Neural cell (in vitro differentiated cells): ENCODE data around the gene ZNF644. TPM values are rescaled to one million over a fixed set of nuclear protein-coding genes. Genes with fewer than 3 reads are reported as not detected.

Experiments used
- H2AFZ ChIP-seq: fragments of 200-600, 300-800 bp; sonication (generic), shearing (Covaris generic); 2 replicates; pipeline ENCODE4 v1.6.0; 2014; ENCODE audit warnings: low read depth, mild to moderate bottlenecking, antibody characterized with exemption, low read length, moderate library complexity
- H3F3A ChIP-seq: fragments of 200-600 bp; shearing (Covaris generic); 2 replicates; pipeline ENCODE4 v1.6.1; 2016; ENCODE audit warnings: mild to moderate bottlenecking, moderate library complexity, mixed read lengths, antibody characterized with exemption, low read length; ENCODE audit not compliant: insufficient read depth, poor library complexity, severe bottlenecking
- H3K27ac ChIP-seq: fragments of 200-600, 300-800 bp; sonication (generic), shearing (Covaris generic); 2 replicates; pipeline ENCODE4 v1.5.1; 2014; ENCODE audit warnings: mild to moderate bottlenecking, low read length, moderate library complexity
- H3K27me3 ChIP-seq: fragments of 300-800, 200-600 bp; sonication (generic), shearing (Covaris generic); 2 replicates; pipeline ENCODE4 v1.6.0; 2014; ENCODE audit warnings: mild to moderate bottlenecking, low read depth, low read length, moderate library complexity; ENCODE audit not compliant: insufficient read depth
- H3K36me3 ChIP-seq: fragments of 300-800, 200-600 bp; sonication (generic), shearing (Covaris generic); 2 replicates; pipeline ENCODE4 v1.5.1; 2014; ENCODE audit warnings: mild to moderate bottlenecking, antibody characterized with exemption, low read length, moderate library complexity; ENCODE audit not compliant: insufficient read depth
- H3K4me2 ChIP-seq: fragments of 300-800, 200-600 bp; sonication (generic), shearing (Covaris generic); 2 replicates; pipeline ENCODE4 v1.6.0; 2014; ENCODE audit warnings: mild to moderate bottlenecking, low read length
- H3K4me3 ChIP-seq: fragments of 300-800, 200-600 bp; sonication (generic), shearing (Covaris generic); 2 replicates; pipeline ENCODE4 v1.5.1; 2014; ENCODE audit warnings: mild to moderate bottlenecking, low read length, moderate library complexity
- H3K79me2 ChIP-seq: fragments of 200-600 bp; shearing (Covaris generic); replicated peaks from 2 replicates; pipeline ENCODE4 v1.6.0; 2014; ENCODE audit warnings: mild to moderate bottlenecking, low read length, moderate library complexity; ENCODE audit not compliant: insufficient read depth
- H3K9ac ChIP-seq: fragments of 300-800, 200-600 bp; sonication (generic), shearing (Covaris generic); 2 replicates; pipeline ENCODE4 v1.6.1; 2016; ENCODE audit warnings: mild to moderate bottlenecking, low read length, mixed read lengths
- H3K9me2 ChIP-seq: fragments of 200-600 bp; shearing (Covaris generic); 2 replicates; pipeline ENCODE4 v1.6.1; 2016; ENCODE audit warnings: mild to moderate bottlenecking, low read length, mixed read lengths; ENCODE audit not compliant: insufficient read depth
- H3K9me3 ChIP-seq: fragments of 200-600, 300-800 bp; sonication (generic), shearing (Covaris generic); 2 replicates; pipeline ENCODE4 v1.6.1; 2016; ENCODE audit warnings: mild to moderate bottlenecking, mixed run types, low read length, moderate library complexity, mixed read lengths
- H4K20me1 ChIP-seq: fragments of 200-600 bp; shearing (Covaris generic); 2 replicates; pipeline ENCODE4 v1.6.1; 2016; ENCODE audit warnings: mild to moderate bottlenecking, mixed run types; ENCODE audit not compliant: insufficient read depth
- CTCF ChIP-seq: fragments of 450-650 bp; IDR thresholded peaks from 2 replicates; pipeline ENCODE4 v1.5.1; 2014; ENCODE audit warnings: antibody characterized with exemption, mild to moderate bottlenecking, moderate library complexity; ENCODE audit not compliant: poor library complexity, severe bottlenecking
- EP300 ChIP-seq: fragments of 450-650 bp; conservative IDR thresholded peaks from 2 replicates; pipeline ENCODE4 v1.6.1; 2014; ENCODE audit warnings: antibody characterized with exemption, mild to moderate bottlenecking, moderate library complexity; ENCODE audit not compliant: poor library complexity, severe bottlenecking
- EZH2 ChIP-seq: fragments of 200-600, 300-800 bp; shearing (Covaris generic), sonication (generic); IDR thresholded peaks from 2 replicates; pipeline ENCODE4 v1.6.1; 2014; ENCODE audit warnings: antibody characterized with exemption, low read length, borderline replicate concordance, mild to moderate bottlenecking; ENCODE audit not compliant: insufficient read depth, poor library complexity, severe bottlenecking
- MXI1 ChIP-seq: fragments of 450-650 bp; conservative IDR thresholded peaks from 2 replicates; pipeline ENCODE4 v1.6.1; 2014; ENCODE audit warnings: antibody characterized with exemption, mild to moderate bottlenecking; ENCODE audit not compliant: poor library complexity, severe bottlenecking
- POLR2AphosphoS5 ChIP-seq: IDR thresholded peaks from 2 replicates; pipeline ENCODE4 v1.6.1; 2012
- RAD21 ChIP-seq: fragments of 450-650 bp; conservative IDR thresholded peaks from 2 replicates; pipeline ENCODE4 v1.6.1; 2014; ENCODE audit warnings: antibody characterized with exemption, mild to moderate bottlenecking, moderate library complexity
- SMC3 ChIP-seq: fragments of 450-650 bp; conservative IDR thresholded peaks from 2 replicates; pipeline ENCODE4 v1.6.1; 2014; ENCODE audit warnings: antibody characterized with exemption, mild to moderate bottlenecking, moderate library complexity; ENCODE audit not compliant: poor library complexity
- TAF1 ChIP-seq: IDR thresholded peaks from 2 replicates; pipeline ENCODE4 v1.6.1; 2012; ENCODE audit warnings: low read depth
- polyA plus RNA-seq: library from polyadenylated mRNA; depleted of rRNA; stranded (reverse); fragments of >200 nt; gene quantifications from 2 replicates; pipeline ENCODE4 v1.2.3, GENCODE V29; 2014
- TF ChIP-seq, protein P1 (sequence below): IDR thresholded peaks from 2 replicates; pipeline ENCODE4 v1.6.1; 2012; ENCODE audit warnings: borderline replicate concordance

ZNF644 gene
- polyA plus RNA-seq, 1 donor from 2014 or later, result 71.7 TPM

DNA sequence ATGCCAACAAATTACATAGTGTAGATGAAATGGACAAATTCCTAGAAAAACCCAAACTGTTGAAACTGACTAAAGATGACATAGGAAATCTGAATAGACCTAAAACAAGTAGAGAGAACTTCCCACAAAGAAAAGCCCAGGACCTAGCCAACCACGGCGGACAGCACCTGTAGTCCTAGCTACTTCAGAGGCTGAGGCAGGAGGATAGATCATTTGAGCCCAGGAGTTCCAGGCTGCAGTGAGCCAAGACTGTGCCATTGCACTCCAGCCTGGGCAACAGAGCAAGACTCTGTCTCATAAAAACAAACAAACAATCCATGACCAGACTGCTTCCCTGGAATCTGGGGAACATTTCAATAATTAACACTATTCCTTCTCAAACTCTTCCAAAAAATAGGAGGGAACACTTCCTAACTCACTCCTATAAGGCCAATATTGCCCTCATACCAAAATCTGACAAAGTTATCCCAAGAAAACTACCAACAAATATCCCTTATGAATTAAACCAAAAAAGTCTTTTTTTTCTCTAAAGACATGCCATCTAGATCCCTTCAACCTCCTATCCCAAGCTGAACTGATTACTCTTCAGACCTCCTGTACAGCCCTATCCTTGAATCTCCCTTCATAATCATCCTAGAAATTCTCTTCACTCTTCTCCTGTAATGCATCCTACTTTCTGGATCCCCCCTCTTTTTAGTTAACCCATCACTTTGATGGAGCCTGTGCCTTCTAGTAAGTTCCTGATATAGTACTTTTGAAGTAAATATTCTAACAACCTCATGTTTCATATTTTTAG, 15.5 kb downstream of the ZNF644 start:
- TF ChIP-seq MXI1 (no peak), CTCF (no peak), SMC3 (no peak), EP300 (no peak), EZH2 (no peak), TAF1 (no peak), RAD21 (no peak), POLR2AphosphoS5 (no peak)
- TF ChIP-seq, protein P1, sequence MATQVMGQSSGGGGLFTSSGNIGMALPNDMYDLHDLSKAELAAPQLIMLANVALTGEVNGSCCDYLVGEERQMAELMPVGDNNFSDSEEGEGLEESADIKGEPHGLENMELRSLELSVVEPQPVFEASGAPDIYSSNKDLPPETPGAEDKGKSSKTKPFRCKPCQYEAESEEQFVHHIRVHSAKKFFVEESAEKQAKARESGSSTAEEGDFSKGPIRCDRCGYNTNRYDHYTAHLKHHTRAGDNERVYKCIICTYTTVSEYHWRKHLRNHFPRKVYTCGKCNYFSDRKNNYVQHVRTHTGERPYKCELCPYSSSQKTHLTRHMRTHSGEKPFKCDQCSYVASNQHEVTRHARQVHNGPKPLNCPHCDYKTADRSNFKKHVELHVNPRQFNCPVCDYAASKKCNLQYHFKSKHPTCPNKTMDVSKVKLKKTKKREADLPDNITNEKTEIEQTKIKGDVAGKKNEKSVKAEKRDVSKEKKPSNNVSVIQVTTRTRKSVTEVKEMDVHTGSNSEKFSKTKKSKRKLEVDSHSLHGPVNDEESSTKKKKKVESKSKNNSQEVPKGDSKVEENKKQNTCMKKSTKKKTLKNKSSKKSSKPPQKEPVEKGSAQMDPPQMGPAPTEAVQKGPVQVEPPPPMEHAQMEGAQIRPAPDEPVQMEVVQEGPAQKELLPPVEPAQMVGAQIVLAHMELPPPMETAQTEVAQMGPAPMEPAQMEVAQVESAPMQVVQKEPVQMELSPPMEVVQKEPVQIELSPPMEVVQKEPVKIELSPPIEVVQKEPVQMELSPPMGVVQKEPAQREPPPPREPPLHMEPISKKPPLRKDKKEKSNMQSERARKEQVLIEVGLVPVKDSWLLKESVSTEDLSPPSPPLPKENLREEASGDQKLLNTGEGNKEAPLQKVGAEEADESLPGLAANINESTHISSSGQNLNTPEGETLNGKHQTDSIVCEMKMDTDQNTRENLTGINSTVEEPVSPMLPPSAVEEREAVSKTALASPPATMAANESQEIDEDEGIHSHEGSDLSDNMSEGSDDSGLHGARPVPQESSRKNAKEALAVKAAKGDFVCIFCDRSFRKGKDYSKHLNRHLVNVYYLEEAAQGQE, result no peak
- Histone ChIP-seq H4K20me1 (no peaks in the 10 kb centered on the region), H3K4me2 (no peak overlapping the region), H3K9ac (no peak overlapping the region), H3F3A (no peaks in the 10 kb centered on the region), H3K27me3 (no peaks in the 10 kb centered on the region), H3K4me3 (no peak overlapping the region), H3K27ac (no peak overlapping the region), H2AFZ (no peak overlapping the region), H3K9me2 (no peaks in the 10 kb centered on the region), H3K79me2 (peaks cover 77% of the 10 kb centered on the region), H3K36me3 (no peaks in the 10 kb centered on the region), H3K9me3 (no peaks in the 10 kb centered on the region)

DNA sequence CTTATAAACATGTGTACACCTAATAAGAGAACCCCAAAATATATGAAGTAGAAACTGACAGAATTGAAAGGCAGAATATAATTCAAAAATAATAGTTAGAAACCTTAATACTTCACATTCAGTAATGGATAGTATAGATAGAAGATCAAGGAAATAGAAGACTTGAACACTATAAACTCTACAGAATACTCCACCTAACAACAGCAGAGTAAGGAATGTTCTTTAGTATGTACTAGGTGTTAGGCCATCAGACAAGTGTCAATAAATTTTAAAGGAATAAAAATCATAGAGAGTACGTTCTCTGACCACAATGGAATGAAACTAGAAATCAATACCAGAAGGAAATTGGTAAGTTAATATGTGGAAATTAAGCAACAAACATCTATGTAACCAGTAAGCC, 16.6 kb downstream of the ZNF644 start:
- peaks cover 67% of the 10 kb centered on the region for H3K79me2 ChIP-seq
- no peaks in the 10 kb centered on the region for H4K20me1 ChIP-seq
- TF ChIP-seq CTCF (no peak), EP300 (no peak), SMC3 (no peak), RAD21 (no peak), EZH2 (no peak), POLR2AphosphoS5 (no peak)
- no peaks in the 10 kb centered on the region for H3F3A ChIP-seq
- no peaks in the 10 kb centered on the region for H3K9me2 ChIP-seq
- H2AFZ ChIP-seq, result no peak overlapping the region
- no peak overlapping the region for H3K9ac ChIP-seq
- H3K27me3 ChIP-seq, result no peaks in the 10 kb centered on the region
- no peaks in the 10 kb centered on the region for H3K36me3 ChIP-seq
- no peak overlapping the region for H3K27ac ChIP-seq
- no peak overlapping the region for H3K4me2 ChIP-seq
- no peaks in the 10 kb centered on the region for H3K9me3 ChIP-seq
- H3K4me3 ChIP-seq, result no peak overlapping the region
